Stimulated activated CD4-positive, alpha-beta T cell treated with anti-CD3 and anti-CD28 coated beads, Interleukin-15, amount 100 ng/mL, for 1 hour (primary cell): ENCODE measurements around the gene GNA14.

Source experiments
- DNase-seq, 2 donors: peaks; one replicate each; pipeline ENCODE4 v3.0.0-alpha.2; 2020; ENCODE audit warnings: low read depth in 1 of 2, low spot score in 1 of 2

Gene GNA14

GRCh38 chr9:77541600-77541999 lies 106.5 kb downstream of the GNA14 start:
- no peak for DNase-seq

DNA sequence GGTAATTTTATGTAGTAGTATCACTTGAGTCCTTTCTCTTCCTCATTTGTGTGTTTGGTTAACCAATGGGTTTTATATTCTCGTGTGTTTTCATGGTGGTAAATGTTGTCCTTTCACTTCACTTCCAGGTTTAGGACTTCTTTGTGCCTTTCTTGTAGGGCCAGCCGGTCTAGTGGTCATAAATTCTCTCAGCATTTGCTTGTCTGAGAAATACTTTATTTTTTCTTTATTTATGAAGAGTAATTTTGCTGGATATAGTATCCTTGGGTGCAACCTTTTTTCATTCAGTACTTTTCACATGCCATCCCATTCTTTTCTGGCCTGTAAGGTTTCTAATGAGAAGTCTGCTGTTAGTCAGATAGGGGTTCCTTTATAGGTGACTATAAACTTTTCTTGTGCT lies 107.1 kb downstream of the GNA14 start:
- no peak for DNase-seq

DNA sequence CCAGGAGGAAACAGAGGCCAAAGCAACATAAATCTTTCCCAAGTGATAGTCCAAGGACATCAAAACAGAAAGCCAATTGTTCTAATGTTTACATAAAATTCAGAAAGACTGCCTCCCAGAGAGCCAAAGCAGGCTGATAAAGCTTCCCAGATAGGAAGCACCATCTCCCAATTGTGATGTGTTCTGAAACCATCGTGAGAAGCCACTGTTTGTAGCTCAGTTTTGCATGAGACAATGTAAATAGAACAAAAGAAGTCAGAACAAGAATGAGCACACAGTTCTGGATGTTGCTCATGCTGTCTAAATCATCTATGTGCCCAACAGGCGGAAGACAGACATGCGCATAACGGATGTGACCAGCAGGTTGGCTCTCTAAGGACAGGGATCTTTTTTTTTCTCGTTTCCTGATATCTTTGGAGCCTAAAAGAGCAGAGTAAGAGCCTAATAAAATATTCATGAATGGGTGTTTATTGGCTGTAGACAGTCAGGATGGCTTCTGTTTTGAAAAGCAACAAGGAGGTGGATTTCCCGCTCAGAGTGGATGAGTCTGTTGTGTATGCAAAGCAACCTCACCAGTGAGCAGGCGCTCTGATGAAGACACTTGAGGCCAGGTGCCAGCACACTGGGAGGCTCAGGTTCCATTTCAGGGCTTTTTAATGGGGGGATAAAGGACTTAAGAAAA lies 113.6 kb downstream of the GNA14 start:
- no peak for DNase-seq

DNA sequence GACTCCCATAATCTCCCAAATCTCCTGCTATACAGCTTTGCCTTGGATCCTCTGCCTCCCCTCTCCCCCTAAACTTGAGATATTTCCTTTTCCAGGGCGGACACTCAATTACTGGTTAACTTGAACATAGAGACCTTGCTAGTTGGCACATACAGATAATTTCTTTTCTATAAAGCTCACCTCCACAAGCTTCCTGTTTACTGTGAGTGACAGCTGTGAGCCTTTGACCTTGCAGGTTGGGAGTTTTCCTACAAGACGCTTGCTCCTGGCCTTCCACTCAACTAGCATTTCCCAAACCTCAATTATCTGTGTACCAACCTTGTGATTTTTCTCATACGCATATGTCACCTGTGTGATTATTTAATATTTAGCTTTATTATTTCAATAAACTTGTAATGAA lies 114.5 kb downstream of the GNA14 start:
- no peak for DNase-seq

- DNase-seq, result no peak
These were observed 115.5 kb downstream of the GNA14 start for GRCh38 chr9:77532607-77533006.

DNA sequence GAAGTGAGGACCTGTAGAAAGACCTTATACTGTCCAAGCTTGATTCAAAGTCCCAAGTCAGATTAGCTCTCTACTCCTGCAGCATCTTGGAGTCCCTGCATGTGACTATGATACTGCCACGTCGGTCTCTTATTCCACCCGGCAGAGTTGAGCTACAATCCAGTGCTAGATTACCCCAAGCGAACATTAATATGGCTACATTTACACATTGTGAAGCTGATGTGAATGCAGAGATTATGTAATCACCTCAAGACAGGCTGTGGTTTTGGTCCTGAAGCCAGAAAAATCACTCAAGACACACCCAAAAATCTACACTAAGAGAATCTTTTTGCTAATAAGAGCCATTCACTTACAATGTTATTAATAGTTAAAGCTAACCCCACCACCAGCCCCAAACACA lies 116.7 kb downstream of the GNA14 start:
- DNase-seq, result no peak

- no peak for DNase-seq
These were observed 124.2 kb downstream of the GNA14 start for GRCh38 chr9:77523891-77524290.

- no peak for DNase-seq
These were observed 127.0 kb downstream of the GNA14 start for GRCh38 chr9:77521091-77521490.

DNA sequence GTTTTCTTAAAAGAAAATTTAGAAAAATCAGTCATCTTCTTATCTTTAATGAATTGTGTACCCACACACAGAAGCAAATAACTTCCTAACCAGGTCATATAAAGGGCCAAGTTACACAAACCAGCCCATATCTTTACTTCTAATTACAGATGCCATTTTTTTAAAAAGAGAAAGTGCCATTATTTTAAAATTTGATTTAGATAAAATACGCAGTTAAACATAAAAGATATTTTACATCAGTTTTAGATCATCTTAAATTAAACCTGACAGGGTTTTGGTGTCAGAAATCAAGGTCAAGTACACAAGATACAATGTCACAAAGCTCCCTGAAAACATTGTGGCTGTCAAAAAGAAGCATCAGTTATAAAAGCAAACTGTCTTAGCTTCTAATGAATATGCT lies 129.4 kb downstream of the GNA14 start:
- no peak for DNase-seq

GRCh38 chr9:77516781-77517180 lies 131.3 kb downstream of the GNA14 start:
- no peak for DNase-seq

DNA sequence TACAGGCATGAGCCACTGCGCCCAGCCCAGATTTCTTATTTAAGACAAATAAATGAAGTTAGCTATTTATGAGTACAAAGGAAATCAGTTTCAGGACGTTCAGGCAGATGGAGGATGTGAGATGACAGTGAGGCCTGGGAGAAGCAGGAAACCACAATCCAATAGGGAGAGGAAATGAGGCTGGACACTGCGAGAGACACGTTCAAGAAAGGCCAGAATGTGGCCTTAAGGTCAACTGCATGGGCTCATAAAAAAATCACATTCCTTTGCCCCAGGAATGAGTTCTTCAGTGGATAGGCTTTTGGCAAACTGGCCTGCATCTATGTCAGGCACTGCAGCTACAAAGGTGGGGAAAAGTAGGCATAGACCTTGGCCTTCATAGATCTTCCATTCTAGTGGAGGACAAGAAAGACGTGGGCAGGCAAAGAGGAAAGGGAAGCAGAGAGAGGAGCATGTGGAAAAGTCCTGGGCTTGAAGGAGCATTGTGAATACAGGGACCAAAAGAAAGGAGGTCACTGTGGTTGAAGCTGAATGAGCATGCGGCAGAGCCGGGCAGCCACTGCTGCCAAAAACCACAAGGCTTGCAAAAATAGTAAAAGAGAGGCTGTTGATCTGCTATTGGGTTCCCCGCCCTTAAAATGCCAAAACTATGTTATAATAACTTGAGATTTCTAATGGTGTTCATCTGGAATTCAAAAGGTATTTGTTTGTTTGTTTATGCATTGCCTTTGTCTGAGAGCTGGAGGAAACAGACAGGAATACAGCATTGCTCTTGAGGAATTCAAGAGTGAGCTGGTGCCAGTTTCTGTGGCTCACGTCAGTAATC lies 133.0 kb downstream of the GNA14 start:
- DNase-seq, result no peak

- no peak for DNase-seq
These were observed 134.7 kb downstream of the GNA14 start for GRCh38 chr9:77513457-77513856.

DNA sequence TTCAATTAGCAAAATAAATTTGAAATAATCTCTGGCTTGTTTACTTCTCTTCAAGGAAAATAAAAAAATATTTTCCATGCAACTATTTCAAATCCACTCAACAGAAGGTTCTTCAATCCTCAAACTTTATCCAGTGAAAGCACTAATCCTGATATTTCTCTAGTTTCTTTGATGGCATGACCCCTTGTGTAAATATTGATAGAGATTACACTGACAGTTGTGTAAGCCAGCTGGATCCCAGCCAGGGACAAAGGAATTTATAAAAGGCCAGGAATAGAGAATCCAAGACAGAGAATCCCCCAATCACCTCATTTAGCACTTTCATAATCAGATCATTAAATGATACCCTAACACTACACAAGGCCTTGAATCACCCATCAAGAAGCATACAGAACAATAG lies 135.2 kb downstream of the GNA14 start:
- no peak for DNase-seq

- DNase-seq, result no peak
These were observed 136.6 kb downstream of the GNA14 start for GRCh38 chr9:77511525-77511924.

- no peak for DNase-seq
These were observed 137.5 kb downstream of the GNA14 start for GRCh38 chr9:77510666-77511065.

- DNase-seq, result no peak
These were observed 139.7 kb downstream of the GNA14 start for GRCh38 chr9:77508396-77508795.

- no peak for DNase-seq
These were observed 140.7 kb downstream of the GNA14 start for GRCh38 chr9:77507212-77507961.

GRCh38 chr9:77505232-77505631 lies 142.9 kb downstream of the GNA14 start:
- DNase-seq, result no peak

- DNase-seq, result no peak
These were observed 145.6 kb downstream of the GNA14 start for GRCh38 chr9:77502568-77502967.

- DNase-seq, result no peak
These were observed 149.2 kb downstream of the GNA14 start for GRCh38 chr9:77498891-77499290.

DNA sequence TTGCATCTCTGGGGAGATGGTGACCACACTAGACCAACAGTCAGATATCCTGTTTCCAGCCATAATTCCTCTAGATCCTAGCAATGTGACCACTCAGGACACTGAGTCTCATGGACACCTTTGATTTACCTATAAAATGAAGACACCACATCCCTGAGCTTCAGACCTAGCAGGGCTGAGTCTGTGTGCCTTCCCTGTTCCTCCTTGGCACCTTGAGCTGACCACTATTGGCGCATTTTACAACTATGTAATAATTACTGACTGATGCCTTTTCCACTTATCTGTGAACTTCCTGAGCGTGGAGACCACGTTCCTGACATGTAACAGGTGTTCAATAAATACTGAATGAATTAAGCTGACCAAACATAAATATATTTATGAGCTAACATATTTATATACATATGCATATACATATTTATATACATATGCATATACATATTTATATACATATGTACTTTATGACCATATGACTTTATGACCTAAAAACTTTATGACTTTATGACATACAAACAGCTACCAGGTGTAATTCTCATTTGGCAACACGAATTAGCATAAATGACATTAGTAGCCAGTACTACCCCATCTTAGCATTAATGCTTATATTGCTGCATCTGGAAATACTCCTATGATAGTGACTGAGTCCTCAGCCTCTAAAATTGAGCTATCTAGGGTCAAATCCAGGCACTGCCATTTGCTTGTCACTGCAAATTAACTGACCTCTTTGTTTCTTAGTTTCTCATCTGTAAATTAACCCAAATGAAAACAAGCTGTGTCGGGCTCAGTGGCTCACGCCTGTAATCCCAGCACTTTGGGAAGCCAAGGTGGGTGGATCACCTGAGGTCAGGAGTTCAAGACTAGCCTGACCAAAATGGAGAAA lies 150.6 kb downstream of the GNA14 start:
- no peak for DNase-seq
